GM18498 (cell line): ENCODE measurements around the gene PLPP7.

Source experiments
- ATAC-seq: cut with Tn5 transposase; IDR thresholded peaks from one replicate; pipeline ENCODE4 v1.9.1; 2021; ENCODE audit warnings: mild to moderate bottlenecking, moderate library complexity; ENCODE audit not compliant: unreplicated experiment

The PLPP7 gene

DNA sequence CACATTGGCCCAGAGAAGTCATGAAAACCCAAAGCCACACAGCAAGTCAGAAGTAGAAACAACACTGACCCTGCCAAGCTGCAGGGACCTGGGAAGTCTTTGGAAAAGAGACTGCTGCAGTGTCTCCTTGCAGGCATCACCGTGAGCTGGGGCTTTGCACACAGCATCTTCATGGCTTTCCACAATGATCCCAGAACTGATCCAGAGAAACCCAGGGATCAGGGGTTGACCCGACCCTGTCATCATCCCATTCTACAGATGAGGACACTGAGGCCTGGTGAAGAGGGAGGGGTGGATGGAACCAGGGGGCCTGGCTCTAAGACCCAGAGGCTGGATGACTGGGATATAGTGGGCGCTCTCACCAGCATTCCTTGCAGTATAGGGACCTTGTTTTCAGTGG is 8.9 kb upstream of the PLPP7 start:
- ATAC-seq = no peak

DNA sequence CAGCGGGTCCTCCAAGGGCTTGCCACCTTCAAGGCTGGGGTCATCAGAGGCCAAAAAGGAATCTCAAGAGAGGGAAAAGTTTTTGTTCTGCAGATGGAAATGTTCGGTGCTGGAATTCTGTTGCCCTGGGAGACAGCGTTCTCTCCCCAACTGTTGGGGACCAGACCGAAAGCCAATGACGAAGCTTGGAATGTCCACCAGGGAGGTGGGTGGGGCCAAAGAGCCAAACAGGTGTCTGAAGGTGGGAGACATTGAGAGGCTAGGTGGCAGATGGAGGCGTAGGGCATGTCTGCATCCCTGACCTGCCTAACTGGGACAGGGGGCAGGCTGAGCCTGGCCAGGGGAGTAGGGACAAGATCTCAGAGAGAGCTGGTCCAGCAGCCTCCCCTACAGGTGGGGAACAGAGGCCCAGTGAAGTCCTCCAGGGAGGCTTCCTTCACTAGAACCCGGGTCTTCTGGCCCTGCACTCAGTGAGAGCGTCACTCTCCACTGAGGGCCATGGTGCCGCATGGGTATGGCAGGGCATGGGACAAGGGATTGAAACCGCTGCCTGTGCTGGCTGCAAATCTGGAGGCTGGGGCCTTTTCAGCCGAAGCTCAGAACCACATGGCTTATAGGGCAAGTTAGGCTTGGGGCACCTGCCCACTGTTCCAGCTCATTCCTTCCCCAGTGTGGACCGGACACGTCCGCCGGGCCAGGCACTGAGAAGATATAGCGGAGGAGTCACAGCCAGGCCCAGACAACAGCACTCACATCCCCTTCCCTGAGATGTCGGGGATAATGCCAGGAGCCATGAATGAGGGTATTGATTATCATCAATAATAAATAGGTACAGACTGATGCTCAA is 8.2 kb upstream of the PLPP7 start:
- no peak for ATAC-seq

DNA sequence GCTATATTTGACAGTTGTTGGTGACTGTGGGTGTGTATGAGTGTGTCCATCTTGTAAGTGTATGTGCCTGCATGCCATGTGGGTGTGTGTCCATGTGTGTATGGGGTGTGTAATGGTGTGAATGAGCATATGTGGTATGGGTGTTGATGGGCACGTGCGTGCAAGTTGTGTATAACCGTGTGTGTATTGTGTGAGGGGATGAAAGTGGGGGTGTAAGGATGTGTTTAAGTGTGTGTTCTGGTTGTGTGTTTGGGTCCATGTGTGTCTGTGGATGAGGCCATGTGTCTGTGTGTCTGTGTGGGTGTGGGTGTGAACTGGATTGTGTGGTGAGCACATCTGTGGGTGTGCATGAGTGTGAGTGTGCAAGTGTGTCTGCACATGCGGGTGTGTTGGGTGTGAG is 7.3 kb upstream of the PLPP7 start:
- no peak for ATAC-seq

DNA sequence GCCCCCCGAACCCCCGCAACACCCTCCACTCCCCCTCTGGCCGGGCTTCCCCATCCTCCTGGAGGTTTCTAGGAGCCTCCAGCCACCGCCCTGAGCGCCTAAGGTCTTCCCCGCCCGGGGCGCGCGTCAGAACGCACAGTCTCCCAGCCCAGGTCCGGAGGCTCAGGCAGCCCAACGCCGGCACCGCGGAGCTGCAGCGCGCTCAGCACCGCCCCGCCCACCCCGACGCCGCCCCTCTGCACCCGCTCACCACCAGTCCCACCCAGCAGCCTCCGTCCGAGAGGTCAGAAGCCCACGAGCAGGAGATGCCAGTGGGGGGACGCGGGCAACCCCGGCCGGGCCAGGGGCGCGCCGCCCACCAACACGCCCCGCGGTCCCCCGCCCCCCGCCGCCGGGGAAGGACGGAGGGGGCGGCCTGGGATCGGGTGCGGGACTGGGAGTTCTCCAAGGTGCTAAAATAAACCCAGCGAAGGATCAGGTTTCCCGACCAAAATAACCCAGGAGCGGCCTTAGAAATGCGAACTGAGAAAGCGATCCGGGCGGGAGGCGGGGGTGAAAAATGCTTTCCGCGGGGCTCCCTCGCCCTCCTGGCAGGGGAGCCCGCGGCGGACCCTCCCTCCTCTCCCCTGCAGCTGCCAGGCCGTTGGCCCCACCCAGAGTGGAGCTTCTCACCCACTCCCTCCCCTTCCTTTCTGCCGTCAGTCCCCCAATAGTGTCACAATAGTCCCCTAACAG is 6.7 kb upstream of the PLPP7 start:
- ATAC-seq = no peak

DNA sequence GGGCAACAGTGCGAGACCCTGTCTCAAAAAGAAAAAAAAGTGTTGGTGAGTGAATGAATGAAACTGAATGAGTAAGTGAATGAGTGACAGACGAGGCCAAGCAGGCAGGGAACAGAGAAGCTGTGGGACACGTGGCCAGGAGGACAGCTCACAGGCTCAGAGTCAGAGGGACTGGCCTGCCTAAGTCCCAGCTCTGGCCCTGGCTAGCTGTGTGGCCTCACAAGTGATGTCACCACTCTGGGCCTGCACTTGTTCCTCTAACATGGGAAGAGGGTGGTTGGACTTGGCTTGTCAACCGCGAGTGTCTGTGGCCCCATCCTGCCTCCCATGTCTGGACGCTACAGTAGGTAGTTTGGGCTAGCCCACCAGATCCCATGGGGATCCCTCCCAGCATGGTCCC is 4.7 kb upstream of the PLPP7 start:
- ATAC-seq = no peak

DNA sequence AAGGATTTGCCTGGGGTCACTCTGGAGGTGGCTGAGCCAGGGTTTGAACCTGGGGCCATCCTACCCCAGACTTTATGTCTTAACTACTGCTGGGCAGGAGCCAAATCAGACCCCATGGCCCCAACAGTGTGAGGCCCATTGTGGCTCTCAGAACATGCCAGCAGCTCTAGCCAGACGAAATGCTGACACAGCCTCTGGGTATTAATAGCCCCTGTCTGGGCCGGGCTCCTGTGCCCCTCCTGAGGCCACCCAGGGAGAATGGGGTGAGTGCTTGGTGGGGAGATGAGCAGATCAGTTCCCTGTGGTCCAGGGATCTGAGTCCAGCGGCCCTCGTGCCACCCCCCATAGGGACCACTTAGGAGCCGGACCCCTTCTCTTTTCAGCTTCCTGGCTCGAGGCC is 2.2 kb upstream of the PLPP7 start:
- no peak for ATAC-seq

DNA sequence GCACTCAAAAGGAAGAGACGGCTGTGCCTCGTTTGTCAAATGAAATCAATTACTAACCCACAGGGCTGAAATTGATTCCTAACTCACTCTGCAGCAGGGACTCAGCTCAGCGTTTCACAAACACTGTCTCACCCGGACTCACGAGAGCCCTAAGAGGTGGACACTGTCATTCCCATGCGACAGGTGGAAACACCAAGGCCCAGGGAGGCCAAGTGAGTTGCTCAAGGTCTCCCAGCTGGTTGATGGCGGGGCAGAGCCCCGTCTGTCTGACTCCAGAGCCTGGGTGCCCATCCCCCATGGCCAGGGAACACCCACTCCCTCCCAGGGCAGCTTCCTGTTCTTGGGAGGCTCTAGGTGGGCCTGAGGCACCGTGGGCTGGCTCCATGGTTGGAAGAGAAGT is 1.3 kb upstream of the PLPP7 start:
- no peak for ATAC-seq

DNA sequence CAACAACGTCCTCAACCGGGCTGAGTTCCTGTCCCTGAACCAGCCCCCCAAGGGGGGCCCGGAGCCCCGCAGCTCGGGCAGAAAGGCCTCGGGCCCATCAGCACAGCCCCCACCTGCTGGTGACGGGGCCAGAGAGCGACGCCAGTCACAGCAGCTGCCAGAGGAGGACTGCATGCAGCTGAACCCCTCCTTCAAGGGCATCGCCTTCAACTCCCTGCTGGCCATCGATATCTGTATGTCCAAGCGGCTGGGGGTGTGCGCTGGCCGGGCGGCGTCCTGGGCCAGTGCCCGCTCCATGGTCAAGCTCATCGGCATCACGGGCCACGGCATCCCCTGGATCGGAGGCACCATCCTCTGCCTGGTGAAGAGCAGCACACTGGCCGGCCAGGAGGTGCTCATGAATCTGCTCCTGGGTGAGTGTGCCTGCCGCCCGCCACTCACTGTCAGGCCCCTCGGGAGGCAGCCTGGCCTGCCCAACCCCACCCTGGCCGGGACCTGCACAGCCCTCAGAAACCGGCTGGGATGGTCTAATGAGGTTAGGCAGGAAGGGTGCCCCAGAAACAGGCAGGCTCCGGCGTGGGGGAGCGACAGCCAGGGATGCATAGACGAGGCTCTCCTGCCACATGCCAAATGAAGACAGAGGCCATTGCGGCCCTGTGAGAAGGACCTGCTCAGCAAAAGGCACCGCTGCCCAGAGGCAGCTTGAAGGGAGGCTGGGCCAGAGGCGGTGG is 678 bp downstream of the PLPP7 start:
- ATAC-seq = no peak

DNA sequence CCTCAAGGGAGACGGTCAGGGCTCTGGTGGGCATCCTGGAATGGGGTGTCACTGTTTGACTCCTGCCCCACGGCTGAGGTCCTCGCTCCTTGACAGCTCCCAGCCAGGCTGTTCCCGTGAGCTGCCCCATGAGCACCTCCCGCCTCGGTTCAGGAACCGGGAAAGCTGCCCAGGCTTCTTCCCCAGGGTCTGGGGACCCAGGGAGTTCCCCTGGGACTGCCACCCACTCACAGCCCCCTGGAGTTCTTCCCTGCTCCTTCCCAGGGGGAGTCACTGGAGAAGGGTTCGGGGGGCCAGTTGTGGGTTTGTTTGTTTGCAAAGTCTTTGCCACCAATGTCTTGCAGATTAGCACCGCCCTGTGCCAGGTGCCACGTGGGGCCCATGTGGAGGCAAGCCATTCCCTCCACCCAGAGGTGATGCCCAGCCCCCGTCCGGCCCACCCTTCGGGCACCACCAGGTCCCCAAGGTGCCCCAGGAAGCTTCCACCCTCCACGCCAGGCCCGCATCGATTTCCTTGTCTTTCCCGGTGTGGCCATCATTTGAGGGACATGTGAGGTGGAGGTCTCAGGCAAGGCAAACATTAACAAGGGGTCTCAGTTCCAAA is 1.3 kb downstream of the PLPP7 start:
- ATAC-seq = no peak

DNA sequence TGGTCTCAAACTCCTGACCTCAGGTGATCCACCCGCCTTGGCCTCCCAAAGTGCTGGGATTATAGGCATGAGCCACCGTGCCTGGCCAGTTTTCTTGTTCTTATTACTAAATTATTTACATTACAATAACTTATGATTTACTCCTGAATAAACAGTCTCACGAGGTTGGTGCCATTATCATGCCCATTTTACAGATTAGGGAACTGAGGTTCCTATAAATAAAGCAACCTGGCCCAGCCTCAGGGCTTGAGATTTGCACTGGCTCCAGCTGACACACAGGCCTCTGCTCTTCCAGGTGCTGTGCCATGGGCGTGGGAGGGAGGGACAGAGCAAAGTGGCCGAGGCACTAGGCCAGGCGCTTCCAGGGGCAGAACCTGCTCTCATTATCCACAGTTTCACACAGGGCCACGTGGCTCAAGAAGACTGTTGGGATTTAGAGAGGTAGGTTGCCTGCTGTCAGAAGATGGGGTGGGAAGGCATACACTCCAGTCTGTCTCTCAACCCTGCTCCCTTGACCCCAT is 2.3 kb downstream of the PLPP7 start:
- ATAC-seq = no peak

DNA sequence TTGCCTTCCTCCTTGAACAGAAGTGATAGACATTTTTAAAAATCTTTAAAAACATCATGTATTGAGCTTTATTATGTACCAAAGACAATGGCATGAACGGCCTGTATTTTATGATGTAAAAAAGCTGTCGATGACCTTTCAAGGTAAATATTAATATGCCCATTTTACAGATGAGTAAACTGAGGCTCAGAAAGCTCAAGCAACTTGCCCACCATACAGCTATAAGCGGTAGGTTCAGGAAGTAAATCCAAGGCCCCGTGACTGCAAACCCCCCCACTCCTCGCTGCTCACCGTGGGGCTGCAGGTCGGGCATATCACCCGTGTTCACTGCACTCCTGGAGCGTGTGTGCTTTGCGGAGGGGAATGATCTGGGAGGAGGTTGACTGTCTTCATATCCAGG is 3.4 kb downstream of the PLPP7 start:
- no peak for ATAC-seq

DNA sequence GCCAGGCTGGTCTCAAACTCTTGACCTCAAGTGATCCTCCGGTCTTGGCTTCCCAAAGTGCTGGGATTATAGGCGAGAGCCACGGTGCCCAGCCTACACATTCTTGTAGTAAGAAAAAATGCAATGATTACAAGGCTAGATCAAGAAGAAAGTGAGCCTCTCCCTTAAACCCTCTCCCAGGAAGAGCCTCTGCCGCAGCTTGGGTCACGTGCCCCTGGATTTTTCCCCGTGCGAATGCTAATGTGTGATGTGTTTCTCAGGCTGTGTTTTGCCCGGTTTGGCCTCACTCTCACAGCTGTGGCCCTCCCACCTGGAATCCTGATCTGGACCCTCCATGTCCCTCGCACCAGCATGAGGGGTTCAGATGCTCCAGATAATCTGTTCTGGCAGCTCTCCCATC is 6.9 kb downstream of the PLPP7 start:
- no peak for ATAC-seq

DNA sequence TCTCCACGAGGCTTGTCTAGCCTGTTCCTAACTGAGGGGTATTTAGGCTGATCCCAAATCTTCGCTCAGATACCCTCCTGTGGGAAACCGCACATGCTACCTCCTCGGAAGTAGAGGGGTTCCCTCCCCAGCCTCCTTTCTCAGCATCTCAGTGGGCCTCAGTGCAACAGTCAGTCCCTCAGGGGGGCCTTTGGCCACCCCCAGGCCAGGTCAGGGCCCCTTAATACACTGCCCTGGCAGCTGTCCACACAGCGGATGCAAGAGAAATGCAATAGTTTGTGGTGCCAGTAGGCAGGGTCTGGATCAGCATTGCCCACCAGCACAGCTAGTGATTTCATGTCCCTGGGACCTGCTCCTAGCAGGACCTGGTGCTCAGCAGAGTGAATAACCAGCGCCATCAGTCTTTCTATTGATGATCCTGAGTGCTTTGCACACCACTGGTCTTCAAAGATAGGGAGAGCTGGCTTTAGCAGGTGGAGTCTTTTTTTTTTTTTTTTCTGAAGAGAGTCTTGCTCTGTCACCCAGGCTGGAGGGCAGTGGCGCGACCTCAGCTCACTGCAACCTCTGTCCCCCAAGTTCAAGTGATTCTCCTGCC is 7.5 kb downstream of the PLPP7 start:
- ATAC-seq = no peak

DNA sequence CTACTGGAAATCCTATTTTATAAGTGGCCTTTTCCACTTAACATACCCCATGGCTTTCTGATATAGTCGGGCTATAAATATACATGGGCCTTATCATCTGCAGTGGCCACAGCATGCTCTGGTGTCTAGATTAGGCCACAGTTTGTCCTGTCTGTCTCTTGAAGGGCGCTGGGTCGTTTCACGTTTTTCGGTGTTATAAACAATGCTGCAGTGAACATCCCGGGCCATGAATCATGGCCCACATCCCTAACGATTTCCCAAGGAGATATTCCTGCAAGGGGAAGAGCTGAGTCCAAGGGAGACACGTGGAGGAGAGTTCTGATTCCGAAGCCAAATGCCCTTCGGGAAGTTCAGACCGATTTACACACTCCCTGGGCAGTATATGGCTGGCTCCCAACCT is 8.4 kb downstream of the PLPP7 start:
- ATAC-seq = no peak

DNA sequence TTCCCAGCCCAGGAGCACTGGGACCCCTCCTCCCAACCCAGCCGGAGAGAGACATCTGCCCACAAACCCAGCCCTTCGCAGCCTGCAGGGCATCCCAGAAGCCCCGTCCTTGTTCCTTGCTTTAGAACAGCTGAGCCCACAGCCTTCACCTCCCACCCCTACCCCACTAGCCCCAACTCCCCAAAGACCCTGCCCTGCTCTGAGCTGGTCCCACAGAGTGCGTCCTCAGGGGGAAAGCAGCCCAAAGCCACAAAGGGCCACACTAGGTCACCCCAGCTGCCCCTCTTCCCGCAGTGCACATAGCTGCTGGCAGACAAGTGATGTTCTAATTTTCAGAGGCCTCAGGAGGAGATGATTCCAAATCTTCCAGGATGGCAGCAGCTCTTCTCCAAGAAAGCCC is 8.8 kb downstream of the PLPP7 start:
- no peak for ATAC-seq

DNA sequence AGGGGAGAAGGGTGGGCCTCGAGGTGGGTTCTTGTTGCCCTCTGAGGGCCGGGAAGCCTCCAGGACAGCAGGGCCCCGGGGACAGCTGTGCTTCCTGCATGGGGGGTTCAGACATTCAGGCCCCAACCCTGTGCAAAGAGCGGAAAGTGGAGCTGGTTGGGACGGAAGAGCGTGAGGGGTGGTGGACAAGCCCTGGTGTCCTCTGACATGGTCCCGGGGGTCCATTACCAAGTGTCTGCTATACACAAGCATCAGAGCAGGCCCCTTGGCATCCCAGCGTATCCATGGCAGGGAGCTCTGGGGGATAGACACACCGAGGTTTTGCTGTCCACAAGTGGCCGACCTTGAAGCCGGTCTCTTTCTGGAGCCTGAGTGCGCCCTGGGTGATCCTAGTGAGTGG is 9.3 kb downstream of the PLPP7 start:
- ATAC-seq = no peak

DNA sequence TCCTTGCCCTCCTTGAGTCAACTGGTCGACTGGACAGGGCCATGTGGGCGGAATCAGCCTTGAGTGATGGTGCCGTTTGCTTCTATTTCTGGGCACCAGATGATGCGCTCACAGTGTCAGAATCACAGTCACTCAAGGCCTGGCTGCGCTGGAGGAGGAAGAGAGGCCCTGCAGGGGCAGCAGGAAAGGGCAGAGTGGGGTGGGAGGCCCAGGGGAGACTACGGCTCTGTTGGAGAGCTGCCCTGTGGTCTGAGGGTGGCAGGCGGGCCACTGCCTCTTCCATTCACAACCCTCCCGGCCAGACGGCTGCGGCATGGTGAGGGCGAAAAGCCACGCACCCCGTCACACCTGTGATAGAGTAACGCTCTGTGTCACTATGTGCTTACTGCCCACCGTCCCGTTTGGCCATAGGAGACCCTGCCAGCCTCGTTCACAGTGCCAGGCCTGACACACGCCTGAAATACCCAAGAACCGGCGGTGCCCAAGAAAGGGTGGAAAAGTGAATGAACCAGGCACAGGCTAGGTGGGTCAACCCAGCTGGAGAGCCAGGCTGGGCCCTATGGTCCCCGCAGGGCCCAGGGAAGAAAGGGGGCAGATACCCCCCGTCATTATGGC is 9.9 kb downstream of the PLPP7 start:
- ATAC-seq = no peak

DNA sequence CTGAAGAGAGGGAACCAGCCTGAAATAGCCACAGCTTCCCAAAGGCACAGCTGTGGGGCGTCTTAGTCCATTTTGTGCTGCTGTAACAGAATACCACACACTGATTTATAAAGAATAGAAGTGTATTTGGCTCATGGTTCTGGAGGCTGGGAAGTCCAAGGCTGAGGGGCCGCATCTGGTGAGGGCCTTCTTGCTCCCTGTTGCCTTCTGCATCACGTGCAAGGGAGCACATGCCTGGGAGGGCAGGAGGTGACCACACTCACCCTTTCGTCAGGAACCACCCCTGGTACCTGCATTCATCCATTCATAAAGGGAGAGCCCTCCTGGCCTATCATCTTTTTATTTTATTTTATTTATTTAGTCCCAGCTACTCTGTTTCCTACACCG is 10.4 kb downstream of the PLPP7 start:
- ATAC-seq = no peak

DNA sequence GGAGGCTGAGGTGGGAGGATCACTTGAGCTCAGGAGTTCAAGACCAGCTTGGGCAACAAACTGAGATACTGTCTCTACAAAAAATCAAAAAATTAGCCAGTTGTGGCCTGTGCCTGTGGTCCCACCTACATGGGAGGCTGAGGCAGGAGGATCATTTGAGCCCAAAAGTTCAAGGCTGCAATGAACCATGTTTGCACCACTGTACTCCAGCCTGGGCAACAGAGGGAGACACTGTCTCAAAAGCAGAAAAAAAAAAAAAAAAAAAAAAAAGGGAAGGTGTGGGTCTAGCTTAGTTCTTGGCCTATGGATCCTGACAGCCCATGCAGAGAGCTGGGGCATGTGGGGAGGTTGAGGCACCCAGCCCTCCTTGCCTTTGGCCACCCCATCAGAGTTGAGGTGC is 10.9 kb downstream of the PLPP7 start:
- no peak for ATAC-seq
